ENCODE measurements around the gene DLX3.

GRCh38 chr17:49951362-49952082, 43.5 kb downstream of the DLX3 start:
- no peak for TF ChIP-seq CTCF (IDR thresholded peaks at IDR 0.05; ENCODE audit: borderline replicate concordance, extremely low read depth, low read length, poor library complexity, severe bottlenecking)
- no peak for TF ChIP-seq EZH2 (IDR thresholded peaks at IDR 0.05; ENCODE audit: borderline replicate concordance, low read depth, low read length, severe bottlenecking)

Measured in DND-41 (cell line).